ENCODE measurements around the gene ARL16. TPM values are rescaled to one million over a fixed set of nuclear protein-coding genes. Genes with fewer than 3 reads are reported as not detected.

ARL16 gene
- total and polyA plus RNA-seq, 2 of the 8 experiments (the other 6 are each of a cell fraction or from before 2014, with no cell fraction given), result 37.0 to 60.8 TPM

DNA sequence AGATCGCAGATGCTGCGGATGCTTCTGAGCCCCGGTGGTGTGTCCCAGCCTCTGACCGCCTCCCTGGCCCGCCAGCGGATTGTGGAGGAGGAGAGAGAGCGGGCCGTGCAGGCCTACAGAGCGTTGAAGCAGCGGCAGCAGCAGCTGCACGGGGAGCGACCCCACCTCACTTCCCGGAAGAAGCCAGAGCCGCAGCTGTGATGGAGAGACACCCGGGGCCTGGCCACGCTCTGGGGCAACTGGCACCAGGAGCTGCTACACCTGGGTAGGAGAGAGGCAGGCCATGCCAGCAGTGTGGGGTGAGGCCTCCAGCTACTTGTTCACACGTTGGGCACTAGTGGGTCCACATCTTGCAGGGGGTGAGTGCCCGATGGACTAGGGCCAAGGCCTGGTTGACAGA is 11.1 kb downstream of the ARL16 start:
- Histone ChIP-seq H4K91ac (replicated peaks; ENCODE audit: insufficient read length, low read length) (no peak overlapping the region), H3K4me1 (replicated peaks in 1 of 4; ENCODE audit: control insufficient read depth in 3 of 4, insufficient read depth in 4 of 4, low read length in 3 of 4) (peaks cover 0 to 2% (median 2%) of the 10 kb centered on the region in 4 experiments; a peak in 4 of 7 replicates), H2BK12ac (ENCODE audit: low read depth, low read length) (no peak overlapping the region), H2AFZ (ENCODE audit: low read length) (no peak overlapping the region), H3K4me2 (ENCODE audit: insufficient read depth in 1 of 2, low read depth in 2 of 2, low read length in 2 of 2) (no peak overlapping the region), H4K5ac (ENCODE audit: insufficient read length, low read depth, low read length) (no peak overlapping the region), H3K14ac (ENCODE audit: insufficient read length) (no peak overlapping the region), H2BK15ac (ENCODE audit: low read length) (no peak overlapping the region), H3K79me2 (ENCODE audit: control insufficient read depth in 1 of 2, insufficient read depth in 2 of 2, low read length in 2 of 2) (peaks cover 0 to 20% of the 10 kb centered on the region in 2 experiments; a peak in 2 of 4 replicates), H3K4me3 (ENCODE audit: extremely low read depth in 1 of 4, insufficient read depth in 2 of 4, low read depth in 3 of 4, low read length in 4 of 4) (no peak overlapping the region), H3K4ac (replicated peaks; ENCODE audit: insufficient read length, low read depth, low read length) (no peak overlapping the region), H3K36me3 (ENCODE audit: control insufficient read depth in 2 of 4, insufficient read depth in 4 of 4, low read length in 3 of 4) (peaks cover 26 to 58% (median 51%) of the 10 kb centered on the region in 4 experiments), H2BK120ac (replicated peaks; ENCODE audit: low read depth, low read length) (no peak overlapping the region), H3K9ac (replicated peaks in 1 of 4; ENCODE audit: extremely low read depth in 1 of 4, low read depth in 3 of 4, low read length in 3 of 4) (no peak overlapping the region), H4K8ac (ENCODE audit: extremely low read depth, insufficient read depth, low read length) (no peak overlapping the region), H3K23ac (ENCODE audit: insufficient read length) (no peak overlapping the region), H3K9me3 (ENCODE audit: insufficient read depth in 2 of 2, low read depth in 1 of 2, low read length in 1 of 2) (no peaks in the 10 kb centered on the region), H2AK5ac (ENCODE audit: low read depth, low read length) (no peak overlapping the region), H3K79me1 (ENCODE audit: low read depth, low read length) (peaks cover 2% of the 10 kb centered on the region; the same call in 1 of the 2 replicates), H2BK5ac (ENCODE audit: low read depth, low read length) (no peak overlapping the region), H4K20me1 (replicated peaks in 1 of 2; ENCODE audit: control insufficient read depth in 1 of 2, insufficient read depth in 2 of 2, low read length in 2 of 2) (peaks cover 13 to 24% of the 10 kb centered on the region in 2 experiments), H2BK20ac (ENCODE audit: low read length) (no peak overlapping the region), H3K18ac (ENCODE audit: extremely low read depth, low read length) (no peak overlapping the region), H3K27ac (ENCODE audit: low read depth, low read length) (no peak overlapping the region), H3K56ac (replicated peaks; ENCODE audit: insufficient read length, low read depth, low read length) (no peak overlapping the region), H3K27me3 (replicated peaks in 1 of 4; ENCODE audit: control insufficient read depth in 3 of 4, extremely low read depth in 1 of 4, insufficient read depth in 3 of 4, low read length in 3 of 4) (no peaks in the 10 kb centered on the region), H3K23me2 (ENCODE audit: low read depth, low read length) (no peaks in the 10 kb centered on the region)
- no peak for DNase-seq (ENCODE audit: low read depth in 1 of 2, low spot score in 2 of 2)
- POLR2A ChIA-PET (ENCODE audit: partially characterized antibody), result interaction anchor here (0.8 to 28.4 kb wide), 9 partner anchors 12 to 220 kb away, joined by 3 to 436 read pairs (median 4); partner anchors contain the start of genes ARL16, HGS, MRPL12 and PDE6G
- no peak for FAIRE-seq
- no peak for TF ChIP-seq KDM5A (IDR thresholded peaks at IDR 0.05; ENCODE audit: low read length)
- TF ChIP-seq, protein P1, sequence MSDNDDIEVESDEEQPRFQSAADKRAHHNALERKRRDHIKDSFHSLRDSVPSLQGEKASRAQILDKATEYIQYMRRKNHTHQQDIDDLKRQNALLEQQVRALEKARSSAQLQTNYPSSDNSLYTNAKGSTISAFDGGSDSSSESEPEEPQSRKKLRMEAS (IDR thresholded peaks at IDR 0.05), result no peak
- TF ChIP-seq SP4 (IDR thresholded peaks at IDR 0.05; ENCODE audit: low read length), result no peak
- WGBS, 2 experiments (ENCODE audit: extremely low coverage in 1 of 2, insufficient coverage in 1 of 2, insufficient read length in 1 of 2, insufficient replicate concordance in 2 of 2, low coverage in 1 of 2, low lambda C conversion rate in 2 of 2, missing lambda C conversion rate in 1 of 2), result 95% methylated on average over 17 of the region's 18 CpGs; no CpG with 5 or more reads in 1 of the 2 experiments
- CTCF ChIA-PET (ENCODE audit: partially characterized antibody), result interaction anchor here (1.1 to 1.6 kb wide), 2 partner anchors 23 to 34 kb away, joined by 3 to 6 read pairs; no protein-coding TSS in a partner anchor
